GM21786 (cell line): ENCODE measurements around the gene FSTL3.
"Not testable (repeated sequence)": the region's sequence is repeated elsewhere in the genome, so short reads cannot be mapped to it uniquely, and the experiment has no call there.

ENCODE experiments used
- ATAC-seq: cut with Tn5 transposase; IDR thresholded peaks from one replicate; pipeline ENCODE4 v1.9.1; 2021; ENCODE audit not compliant: unreplicated experiment

The FSTL3 gene

GRCh38 chr19:676339-677105, at the start of gene FSTL3:
TSS of gene FSTL3 (plus strand) at chr19:676392. CDS start at chr19:676424, 32 bp downstream.
- ATAC-seq: no peak

DNA sequence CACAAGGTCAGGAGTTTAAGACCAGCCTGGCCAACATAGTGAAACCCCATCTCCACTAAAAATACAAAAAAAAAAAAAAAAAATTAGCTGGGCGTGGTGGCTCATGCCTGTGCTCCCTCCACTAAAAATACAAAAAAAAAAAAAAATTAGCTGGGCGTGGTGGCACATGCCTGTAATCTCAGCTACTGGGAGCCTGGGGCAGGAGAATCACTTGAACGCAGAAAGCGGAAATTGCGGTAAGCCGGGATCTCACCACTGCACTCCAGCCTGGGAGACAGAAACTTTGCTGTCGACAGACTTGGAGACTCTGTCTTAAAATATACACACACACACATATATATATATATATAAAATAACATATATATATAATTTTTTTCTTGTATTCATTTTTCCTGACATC, 49.6 kb upstream of the FSTL3 start:
- ATAC-seq: not testable (repeated sequence)

- no peak for ATAC-seq
These were observed 48.0 kb upstream of the FSTL3 start for GRCh38 chr19:628168-628567.

GRCh38 chr19:629515-629914, 46.7 kb upstream of the FSTL3 start:
- not testable (repeated sequence) for ATAC-seq

- no peak for ATAC-seq
These were observed 46.1 kb upstream of the FSTL3 start for GRCh38 chr19:629961-630714.

- peak; percentile 7 for ATAC-seq
These were observed 43.6 kb upstream of the FSTL3 start for GRCh38 chr19:632579-633067.

DNA sequence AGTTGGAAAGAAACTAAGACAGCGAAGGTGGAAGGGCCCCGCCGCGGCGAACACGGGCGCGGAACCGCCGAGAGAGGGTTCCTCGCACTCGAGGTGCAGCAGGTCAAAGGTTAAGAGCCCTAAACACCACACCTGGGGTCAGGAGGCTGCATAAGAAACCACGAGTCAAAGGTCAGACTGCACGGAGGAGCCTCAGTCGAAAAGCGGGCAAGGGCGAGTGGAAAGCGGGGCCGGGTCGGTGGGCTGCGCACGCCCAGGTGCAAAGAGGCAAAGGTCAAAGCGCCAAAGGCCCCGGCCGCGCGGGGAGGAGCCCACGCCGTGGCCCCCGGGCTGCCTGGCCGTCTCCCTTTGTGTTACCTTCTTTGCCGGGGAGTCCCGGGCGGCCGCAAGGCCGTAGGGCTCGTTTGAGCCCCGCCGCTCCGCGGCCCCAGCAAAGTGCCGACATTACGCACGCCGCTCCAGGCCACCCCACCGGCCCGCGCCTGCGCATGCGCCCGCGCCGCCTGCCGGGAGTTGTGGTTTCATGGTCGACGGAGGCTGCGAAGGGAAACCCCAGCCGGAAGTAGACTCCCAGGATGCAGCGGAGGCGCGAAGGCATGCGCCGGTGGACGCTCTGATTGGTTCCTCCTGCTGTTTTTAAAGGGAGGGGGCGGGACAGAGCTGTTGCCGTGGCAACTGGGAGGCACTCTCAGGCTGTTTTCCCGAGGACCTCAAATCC, 43.0 kb upstream of the FSTL3 start, which contains the start of gene POLRMT:
Gene POLRMT (minus strand): TSS at position 470 of the 718 bp plus-strand sequence. CDS start 25 bp downstream, at position 445.
- peak; percentile 77 for ATAC-seq

- ATAC-seq: no peak
These were observed 42.2 kb upstream of the FSTL3 start for GRCh38 chr19:633786-634639.

- no peak for ATAC-seq
These were observed 41.1 kb upstream of the FSTL3 start for GRCh38 chr19:634975-635652.

DNA sequence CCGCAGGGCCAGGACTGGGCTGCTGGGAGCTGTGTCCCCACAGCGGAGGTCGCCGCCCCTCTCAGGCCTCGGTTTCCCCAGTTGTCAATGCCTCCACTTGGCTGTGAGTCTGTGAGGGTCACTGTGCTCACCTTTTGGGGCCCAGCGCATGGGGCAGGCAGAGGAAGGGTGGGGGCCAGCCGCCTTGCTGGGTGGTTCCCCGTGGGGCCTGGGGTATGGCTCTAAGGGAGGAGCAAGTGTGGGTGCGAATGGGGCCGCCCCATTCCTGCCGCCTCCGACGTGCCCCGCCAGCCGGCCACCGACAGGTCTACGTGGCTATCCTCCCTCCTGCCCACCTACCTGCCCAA, 37.3 kb upstream of the FSTL3 start:
- no peak for ATAC-seq

DNA sequence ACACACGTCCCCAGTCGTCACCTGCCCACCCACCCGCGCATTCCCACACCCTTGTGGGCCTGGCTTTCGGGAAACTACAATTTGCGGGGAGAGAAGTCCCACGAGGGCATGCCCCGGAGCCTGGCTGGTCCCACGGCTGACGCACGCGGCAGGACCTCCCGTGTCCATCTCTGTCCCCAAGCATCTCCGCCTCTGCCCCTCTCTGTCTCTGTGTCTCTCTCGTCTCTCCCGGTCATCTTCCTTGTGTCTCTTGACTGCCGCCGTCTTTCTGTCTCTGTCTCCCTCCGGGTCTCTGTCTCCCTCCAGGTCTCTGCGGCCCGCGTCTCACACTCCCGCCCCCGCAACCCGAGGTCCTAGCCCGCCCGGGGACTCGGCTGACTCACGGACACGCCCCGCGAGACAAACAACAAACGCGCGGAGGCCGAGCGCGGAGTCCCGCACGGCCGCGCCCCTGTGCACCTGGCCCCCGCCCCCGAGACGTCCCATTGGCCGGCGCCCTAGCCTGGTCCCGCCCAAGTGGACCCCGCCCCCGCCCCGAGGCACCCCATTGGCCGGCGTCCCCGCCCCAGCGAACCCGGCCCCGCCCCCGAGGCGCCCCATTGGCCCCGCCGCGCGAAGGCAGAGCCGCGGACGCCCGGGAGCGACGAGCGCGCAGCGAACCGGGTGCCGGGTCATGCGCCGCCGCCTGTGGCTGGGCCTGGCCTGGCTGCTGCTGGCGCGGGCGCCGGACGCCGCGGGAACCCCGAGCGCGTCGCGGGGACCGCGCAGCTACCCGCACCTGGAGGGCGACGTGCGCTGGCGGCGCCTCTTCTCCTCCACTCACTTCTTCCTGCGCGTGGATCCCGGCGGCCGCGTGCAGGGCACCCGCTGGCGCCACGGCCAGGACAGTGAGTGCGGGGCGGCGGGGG, 36.7 kb upstream of the FSTL3 start, which contains the start of gene FGF22:
Gene FGF22 (plus strand): TSS at position 627 of the 908 bp plus-strand sequence. CDS start 47 bp downstream, at position 674.
- ATAC-seq: no peak

DNA sequence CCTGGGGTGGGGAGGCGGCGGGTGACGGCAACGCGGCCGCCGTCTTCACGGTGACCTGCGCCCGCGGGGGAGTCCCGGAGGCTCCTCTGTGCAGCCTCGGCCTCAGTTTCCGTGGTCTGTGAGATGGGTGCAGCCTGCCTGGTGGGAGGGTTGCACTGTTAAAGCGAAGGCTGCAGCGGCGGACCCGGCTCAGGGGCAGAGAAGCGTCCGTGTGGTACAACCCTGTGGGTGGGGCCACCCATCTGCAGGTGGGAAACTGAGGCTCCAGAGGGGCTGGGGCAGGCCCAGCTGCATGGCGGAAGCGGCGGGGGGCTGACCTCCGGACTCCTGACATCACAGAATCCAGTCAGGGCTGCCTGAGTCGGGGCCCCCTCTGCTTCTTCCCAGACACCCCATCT, 36.0 kb upstream of the FSTL3 start:
- ATAC-seq: no peak

GRCh38 chr19:640606-641189, 35.5 kb upstream of the FSTL3 start:
- no peak for ATAC-seq

DNA sequence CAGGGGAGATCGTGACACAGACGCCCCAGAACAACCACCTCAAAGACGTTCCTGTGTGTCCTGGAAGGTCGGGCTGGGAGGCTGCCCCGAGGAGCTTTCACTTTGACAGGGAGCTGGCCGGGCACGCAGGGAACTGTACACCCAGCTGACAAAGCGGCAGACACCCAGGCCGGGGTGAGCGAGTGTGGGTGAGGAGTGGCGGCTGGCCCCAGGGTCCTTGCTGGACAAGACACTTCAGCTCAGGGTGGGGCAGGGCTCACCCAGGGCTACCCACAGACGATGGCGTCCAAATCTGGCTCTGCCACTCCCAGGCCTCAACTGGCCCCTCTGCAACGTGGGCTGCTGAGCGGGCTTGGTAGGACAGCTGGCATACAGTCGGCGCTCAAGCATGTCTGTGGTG, 34.5 kb upstream of the FSTL3 start:
- no peak for ATAC-seq

DNA sequence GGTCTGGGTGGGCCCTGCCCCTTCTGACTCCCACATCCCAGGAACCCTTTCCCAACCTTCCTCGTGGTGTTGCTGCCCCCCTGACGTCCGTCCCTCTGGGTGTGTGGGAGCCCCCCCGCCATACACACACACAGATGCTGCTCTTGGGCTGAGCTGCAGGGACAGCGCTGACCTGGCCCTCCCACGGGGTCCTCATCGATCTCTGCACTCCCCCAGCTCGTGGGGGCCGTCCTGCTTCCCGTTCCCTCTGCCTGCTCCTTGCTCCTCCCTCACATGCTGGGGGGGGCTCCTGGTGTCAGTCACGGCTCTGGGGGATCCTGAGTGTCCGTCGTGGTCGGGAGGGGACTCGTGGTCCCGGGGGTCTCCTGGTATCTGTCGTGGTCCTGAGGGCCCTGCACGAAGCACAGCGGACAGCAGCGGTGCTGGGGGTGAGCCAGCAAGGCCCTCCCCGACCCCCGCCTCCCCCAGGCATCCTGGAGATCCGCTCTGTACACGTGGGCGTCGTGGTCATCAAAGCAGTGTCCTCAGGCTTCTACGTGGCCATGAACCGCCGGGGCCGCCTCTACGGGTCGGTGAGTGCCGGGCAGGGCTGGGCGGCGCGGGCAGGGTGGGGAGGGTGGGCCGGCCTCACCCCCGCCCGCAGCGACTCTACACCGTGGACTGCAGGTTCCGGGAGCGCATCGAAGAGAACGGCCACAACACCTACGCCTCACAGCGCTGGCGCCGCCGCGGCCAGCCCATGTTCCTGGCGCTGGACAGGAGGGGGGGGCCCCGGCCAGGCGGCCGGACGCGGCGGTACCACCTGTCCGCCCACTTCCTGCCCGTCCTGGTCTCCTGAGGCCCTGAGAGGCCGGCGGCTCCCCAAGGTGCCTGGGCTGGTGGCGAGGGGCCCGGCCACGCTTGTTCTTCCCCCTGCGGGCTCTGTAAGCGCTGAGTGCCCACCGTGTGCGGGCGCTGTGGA, 33.1 kb upstream of the FSTL3 start:
- no peak for ATAC-seq

- ATAC-seq: no peak
These were observed 32.5 kb upstream of the FSTL3 start for GRCh38 chr19:643736-644135.

DNA sequence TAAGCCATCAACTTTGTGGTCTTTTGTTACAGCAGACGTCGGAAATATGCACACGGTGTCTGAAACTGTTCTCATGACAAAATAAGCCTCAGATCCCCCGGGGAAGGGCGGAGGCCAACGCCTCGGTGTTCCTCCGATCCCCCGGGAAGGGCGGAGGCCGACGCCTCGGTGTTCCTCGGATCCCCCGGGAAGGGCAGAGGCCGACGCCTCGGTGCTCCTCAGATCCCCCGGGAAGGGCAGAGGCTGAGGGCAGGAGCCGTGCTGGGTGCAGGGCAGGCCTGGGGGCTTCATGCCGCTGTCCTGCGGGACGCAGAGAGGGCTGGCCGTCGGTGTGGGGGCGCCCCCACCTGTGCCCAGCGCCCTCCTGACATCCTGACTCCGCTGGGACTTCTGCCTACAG, 31.8 kb upstream of the FSTL3 start:
- no peak for ATAC-seq
